ENCODE measurements around the gene PEPD. TPM values are rescaled to one million over a fixed set of nuclear protein-coding genes. Genes with fewer than 3 reads are reported as not detected.

Gene PEPD
- polyA plus RNA-seq, 1 donor from 2014 or later, result 43.9 TPM

DNA sequence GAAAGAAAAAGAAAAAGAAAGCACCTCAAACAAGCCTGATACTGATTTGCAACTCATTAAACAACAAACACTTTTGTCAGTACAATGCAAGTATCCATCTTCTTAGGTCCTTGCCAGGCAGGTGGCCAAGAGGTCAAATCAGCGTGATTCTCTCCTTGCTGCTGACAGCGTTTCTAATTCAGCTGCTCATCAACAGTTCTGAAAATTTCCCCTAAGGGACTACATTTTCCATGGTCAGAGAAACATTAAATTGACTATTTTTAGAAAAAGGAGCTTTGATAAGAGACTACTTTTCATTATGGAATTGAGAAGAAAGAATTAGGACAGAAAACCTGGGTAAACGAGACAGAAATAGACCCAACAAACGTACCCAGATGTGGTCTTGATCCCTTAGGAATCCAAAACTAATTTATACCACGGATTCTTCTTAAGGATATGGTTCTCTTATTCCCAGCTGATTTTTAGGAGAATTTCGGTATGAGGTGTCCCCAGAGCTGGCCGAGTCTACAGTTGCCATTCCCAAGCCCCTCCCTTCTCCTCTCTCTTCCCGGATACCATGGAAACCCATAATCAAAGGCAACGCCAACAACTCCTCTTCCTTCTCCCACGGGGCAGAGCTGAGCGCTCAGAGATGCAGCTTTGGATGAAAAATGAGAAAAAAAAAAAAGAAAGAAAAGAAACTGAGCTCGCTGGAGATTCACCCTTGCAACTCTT, 177.6 kb downstream of the PEPD start:
- Histone ChIP-seq H3K9ac (ENCODE audit: low read length) (no peak overlapping the region), H4K20me1 (ENCODE audit: insufficient read depth) (no peaks in the 10 kb centered on the region), H3K27me3 (ENCODE audit: insufficient read depth, low read depth, low read length) (no peaks in the 10 kb centered on the region), H3K79me2 (replicated peaks; ENCODE audit: insufficient read depth, low read length) (no peaks in the 10 kb centered on the region), H2AFZ (ENCODE audit: low read depth, low read length) (no peak overlapping the region), H3K9me3 (ENCODE audit: low read length) (no peaks in the 10 kb centered on the region), H3K4me3 (ENCODE audit: low read length) (peak overlapping the region; percentile 41), H3F3A (ENCODE audit: insufficient read depth, low read length, poor library complexity, severe bottlenecking) (no peaks in the 10 kb centered on the region), H3K36me3 (ENCODE audit: insufficient read depth, low read length) (no peaks in the 10 kb centered on the region), H3K9me2 (ENCODE audit: insufficient read depth, low read length) (no peaks in the 10 kb centered on the region), H3K4me2 (ENCODE audit: low read length) (peak overlapping the region; percentile 20), H3K27ac (ENCODE audit: low read length) (peak overlapping the region; percentile 14)
- TF ChIP-seq, protein P1, sequence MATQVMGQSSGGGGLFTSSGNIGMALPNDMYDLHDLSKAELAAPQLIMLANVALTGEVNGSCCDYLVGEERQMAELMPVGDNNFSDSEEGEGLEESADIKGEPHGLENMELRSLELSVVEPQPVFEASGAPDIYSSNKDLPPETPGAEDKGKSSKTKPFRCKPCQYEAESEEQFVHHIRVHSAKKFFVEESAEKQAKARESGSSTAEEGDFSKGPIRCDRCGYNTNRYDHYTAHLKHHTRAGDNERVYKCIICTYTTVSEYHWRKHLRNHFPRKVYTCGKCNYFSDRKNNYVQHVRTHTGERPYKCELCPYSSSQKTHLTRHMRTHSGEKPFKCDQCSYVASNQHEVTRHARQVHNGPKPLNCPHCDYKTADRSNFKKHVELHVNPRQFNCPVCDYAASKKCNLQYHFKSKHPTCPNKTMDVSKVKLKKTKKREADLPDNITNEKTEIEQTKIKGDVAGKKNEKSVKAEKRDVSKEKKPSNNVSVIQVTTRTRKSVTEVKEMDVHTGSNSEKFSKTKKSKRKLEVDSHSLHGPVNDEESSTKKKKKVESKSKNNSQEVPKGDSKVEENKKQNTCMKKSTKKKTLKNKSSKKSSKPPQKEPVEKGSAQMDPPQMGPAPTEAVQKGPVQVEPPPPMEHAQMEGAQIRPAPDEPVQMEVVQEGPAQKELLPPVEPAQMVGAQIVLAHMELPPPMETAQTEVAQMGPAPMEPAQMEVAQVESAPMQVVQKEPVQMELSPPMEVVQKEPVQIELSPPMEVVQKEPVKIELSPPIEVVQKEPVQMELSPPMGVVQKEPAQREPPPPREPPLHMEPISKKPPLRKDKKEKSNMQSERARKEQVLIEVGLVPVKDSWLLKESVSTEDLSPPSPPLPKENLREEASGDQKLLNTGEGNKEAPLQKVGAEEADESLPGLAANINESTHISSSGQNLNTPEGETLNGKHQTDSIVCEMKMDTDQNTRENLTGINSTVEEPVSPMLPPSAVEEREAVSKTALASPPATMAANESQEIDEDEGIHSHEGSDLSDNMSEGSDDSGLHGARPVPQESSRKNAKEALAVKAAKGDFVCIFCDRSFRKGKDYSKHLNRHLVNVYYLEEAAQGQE (IDR thresholded peaks at IDR 0.05; ENCODE audit: borderline replicate concordance), result peak; percentile 28
- TF ChIP-seq TAF1 (IDR thresholded peaks at IDR 0.05; ENCODE audit: low read depth), result no peak
- TF ChIP-seq POLR2AphosphoS5 (IDR thresholded peaks at IDR 0.05), result no peak
- TF ChIP-seq RAD21 (conservative IDR thresholded peaks at IDR 0.05), result no peak
- TF ChIP-seq CTCF (IDR thresholded peaks at IDR 0.05; ENCODE audit: poor library complexity, severe bottlenecking), result no peak
- TF ChIP-seq MXI1 (conservative IDR thresholded peaks at IDR 0.05; ENCODE audit: poor library complexity, severe bottlenecking), result no peak
- TF ChIP-seq EP300 (conservative IDR thresholded peaks at IDR 0.05; ENCODE audit: poor library complexity, severe bottlenecking), result no peak
- TF ChIP-seq EZH2 (IDR thresholded peaks at IDR 0.05; ENCODE audit: borderline replicate concordance, insufficient read depth, low read length, poor library complexity, severe bottlenecking), result no peak
- TF ChIP-seq SMC3 (conservative IDR thresholded peaks at IDR 0.05; ENCODE audit: poor library complexity), result no peak

DNA sequence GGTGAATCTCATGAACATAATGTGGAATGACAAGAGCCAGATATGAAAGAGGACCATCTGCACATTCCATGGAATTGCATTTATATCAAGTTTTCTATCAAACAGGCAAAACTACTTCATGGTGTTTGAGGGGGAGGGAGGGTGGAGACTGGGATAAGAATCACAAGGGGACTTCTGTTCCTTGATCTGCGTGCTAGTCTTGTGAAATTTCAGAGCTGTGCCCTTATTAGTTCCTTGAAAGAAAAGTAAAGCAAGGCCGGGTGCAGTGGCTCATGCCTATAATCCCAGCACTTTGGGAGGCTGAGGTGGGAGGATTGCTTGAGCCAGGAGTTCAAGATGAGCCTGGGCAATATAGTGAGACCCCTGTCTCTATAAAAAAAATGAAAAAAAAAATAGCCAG, 178.3 kb downstream of the PEPD start:
- no peak overlapping the region for H3K27ac ChIP-seq (ENCODE audit: low read length)
- H3K9me3 ChIP-seq (ENCODE audit: low read length), result no peaks in the 10 kb centered on the region
- H4K20me1 ChIP-seq (ENCODE audit: insufficient read depth), result no peaks in the 10 kb centered on the region
- H3K79me2 ChIP-seq (replicated peaks; ENCODE audit: insufficient read depth, low read length), result no peaks in the 10 kb centered on the region
- no peak overlapping the region for H2AFZ ChIP-seq (ENCODE audit: low read depth, low read length)
- no peak overlapping the region for H3K9ac ChIP-seq (ENCODE audit: low read length)
- no peak overlapping the region for H3K4me2 ChIP-seq (ENCODE audit: low read length)
- no peak for TF ChIP-seq RAD21 (conservative IDR thresholded peaks at IDR 0.05)
- TF ChIP-seq MXI1 (conservative IDR thresholded peaks at IDR 0.05; ENCODE audit: poor library complexity, severe bottlenecking), result no peak
- no peak for TF ChIP-seq TAF1 (IDR thresholded peaks at IDR 0.05; ENCODE audit: low read depth)
- TF ChIP-seq, protein P1 (IDR thresholded peaks at IDR 0.05; ENCODE audit: borderline replicate concordance), result no peak
- no peak for TF ChIP-seq EP300 (conservative IDR thresholded peaks at IDR 0.05; ENCODE audit: poor library complexity, severe bottlenecking)
- TF ChIP-seq SMC3 (conservative IDR thresholded peaks at IDR 0.05; ENCODE audit: poor library complexity), result no peak
- no peaks in the 10 kb centered on the region for H3K36me3 ChIP-seq (ENCODE audit: insufficient read depth, low read length)
- H3K27me3 ChIP-seq (ENCODE audit: insufficient read depth, low read depth, low read length), result no peaks in the 10 kb centered on the region
- no peak overlapping the region for H3K4me3 ChIP-seq (ENCODE audit: low read length)
- H3K9me2 ChIP-seq (ENCODE audit: insufficient read depth, low read length), result no peaks in the 10 kb centered on the region
- no peaks in the 10 kb centered on the region for H3F3A ChIP-seq (ENCODE audit: insufficient read depth, low read length, poor library complexity, severe bottlenecking)
